Endothelial cell of umbilical vein (primary cell): ENCODE data around the gene SF3B1. TPM values are rescaled to one million over a fixed set of nuclear protein-coding genes. Genes with fewer than 3 reads are reported as not detected.

ENCODE experiments used
- BruUV-seq: library from RNA; stranded (reverse); fragments of 400-500 nt; replicated peaks from 2 replicates; lab custom pipeline; 2021; lab: Mats Ljungman, UMichigan
- CTCF ChIA-PET: fragments of 300-600, 350-600 bp; sonication (Branson Sonifier 250); formaldehyde crosslinking; loops from one replicate; lab custom pipeline; 2021; ENCODE audit warnings: antibody characterized with exemption, inconsistent platforms; lab: Charles Lee
- POLR2A ChIA-PET: fragments of 300-600, 350-600 bp; sonication (Branson Sonifier 250); formaldehyde crosslinking; loops from one replicate; lab custom pipeline; 2021; ENCODE audit warnings: antibody characterized with exemption, inconsistent platforms; lab: Charles Lee
- DNase-seq: peaks from one replicate; pipeline ENCODE4 v3.0.0-alpha.2; 2011; ENCODE audit warnings: low read depth, low spot score
- FAIRE-seq: peaks from 2 replicates; lab custom pipeline; 2011; peaks lifted over from hg19 to GRCh38; lab: Jason Lieb, UNC
- H2AFZ ChIP-seq: 2 replicates; pipeline ENCODE4 v1.6.0; 2012; ENCODE audit warnings: low read depth, low read length, control low read depth, inconsistent platforms
- H3K27ac ChIP-seq: 2 replicates; pipeline ENCODE4 v1.5.1; 2011; ENCODE audit warnings: low read depth, mild to moderate bottlenecking, control low read depth, low read length, moderate library complexity; ENCODE audit not compliant: insufficient read depth
- H3K27me3 ChIP-seq, 2 experiments: 2 replicates each; pipeline versions ENCODE4 v1.6.0 to v1.6.1; 2011; ENCODE audit warnings: low read length in 2 of 2, mixed read lengths in 1 of 2; ENCODE audit not compliant: control insufficient read depth in 2 of 2, insufficient read depth in 2 of 2
- H3K36me3 ChIP-seq, 2 experiments: 2 replicates in 1 of 2; 3 replicates in 1 of 2; pipeline ENCODE4 v1.5.1; 2011; ENCODE audit warnings: low read length in 2 of 2, mild to moderate bottlenecking in 1 of 2, moderate library complexity in 1 of 2; ENCODE audit not compliant: control insufficient read depth in 2 of 2, insufficient read depth in 2 of 2; ENCODE audit errors: extremely low read depth in 1 of 2
- H3K4me1 ChIP-seq: 3 replicates; pipeline ENCODE4 v1.5.1; 2011; ENCODE audit warnings: mild to moderate bottlenecking, low read length; ENCODE audit not compliant: control insufficient read depth, insufficient read depth; ENCODE audit errors: extremely low read depth
- H3K4me2 ChIP-seq: 2 replicates; pipeline ENCODE4 v1.6.1; 2011; ENCODE audit warnings: low read length, control low read depth, mixed read lengths; ENCODE audit not compliant: insufficient read depth
- H3K4me3 ChIP-seq, 3 experiments: fragments of 200-600 bp in 1 of 3; sonication (generic), shearing (Covaris generic) in 1 of 3; replicated peaks in 1 of 3; 2 replicates each; pipeline ENCODE4 v1.5.1; 2011 to 2016; ENCODE audit warnings: control low read depth in 3 of 3, low read length in 3 of 3, mild to moderate bottlenecking in 2 of 3, inconsistent platforms in 1 of 3, low read depth in 1 of 3, moderate library complexity in 1 of 3; ENCODE audit not compliant: insufficient read depth in 1 of 3
- H3K79me2 ChIP-seq: 2 replicates; pipeline ENCODE4 v1.6.0; 2012; ENCODE audit warnings: low read length, inconsistent platforms; ENCODE audit not compliant: control insufficient read depth, insufficient read depth
- H3K9ac ChIP-seq: replicated peaks from 2 replicates; pipeline ENCODE3; 2011; ENCODE audit warnings: low read length, control low read depth; ENCODE audit not compliant: insufficient read depth; ENCODE audit errors: extremely low read depth
- H3K9me1 ChIP-seq: replicated peaks from 3 replicates; pipeline ENCODE4 v1.6.0; 2011; ENCODE audit warnings: mild to moderate bottlenecking, low read length; ENCODE audit not compliant: control insufficient read depth, insufficient read depth; ENCODE audit errors: extremely low read depth
- H3K9me3 ChIP-seq: replicated peaks from 2 replicates; pipeline ENCODE4 v1.5.1; 2012; ENCODE audit warnings: low read length, inconsistent platforms; ENCODE audit not compliant: control insufficient read depth, insufficient read depth
- H4K20me1 ChIP-seq: replicated peaks from 2 replicates; pipeline ENCODE3; 2011; ENCODE audit warnings: mild to moderate bottlenecking, low read length; ENCODE audit not compliant: control insufficient read depth, insufficient read depth; ENCODE audit errors: extremely low read depth
- EZH2 ChIP-seq: IDR thresholded peaks from 2 replicates; pipeline ENCODE4 v1.6.1; 2012; ENCODE audit warnings: borderline replicate concordance, low read depth, mild to moderate bottlenecking, moderate library complexity, low read length, inconsistent platforms; ENCODE audit not compliant: severe bottlenecking
- FOS ChIP-seq: IDR thresholded peaks from 2 replicates; pipeline ENCODE4 v1.6.1; 2011; ENCODE audit warnings: mild to moderate bottlenecking, low read length, moderate library complexity, borderline replicate concordance; ENCODE audit not compliant: insufficient read depth
- GATA2 ChIP-seq: IDR thresholded peaks from 2 replicates; pipeline ENCODE4 v1.7.0; 2011; ENCODE audit warnings: low read depth, mild to moderate bottlenecking, moderate library complexity, mixed read lengths, low read length; ENCODE audit not compliant: insufficient read length, insufficient read depth
- JUN ChIP-seq: IDR thresholded peaks from 2 replicates; pipeline ENCODE4 v1.6.1; 2011; ENCODE audit warnings: borderline replicate concordance, low read depth; ENCODE audit not compliant: insufficient read length, insufficient read depth
- MYC ChIP-seq: IDR thresholded peaks from one replicate; pipeline ENCODE4 v1.6.1; 2011; ENCODE audit warnings: mild to moderate bottlenecking, low read depth, low read length
- POLR2A ChIP-seq: IDR thresholded peaks from 2 replicates; pipeline ENCODE4 v1.6.1; 2012; ENCODE audit warnings: low read depth, mild to moderate bottlenecking, control low read depth, low read length
- POLR2AphosphoS5 ChIP-seq: IDR thresholded peaks from 2 replicates; pipeline ENCODE4 v1.6.1; 2012; ENCODE audit warnings: low read depth, mild to moderate bottlenecking, control low read depth, low read length, moderate library complexity; ENCODE audit not compliant: insufficient read depth
- dilution Hi-C: fragments of 300-500 bp; cut with MboI; formaldehyde crosslinking; loops from one replicate; pipeline ENCODE4 v1.15.0; 2019; ENCODE audit warnings: low sequenced_read_pairs; ENCODE audit not compliant: extremely low pct_ligation_motif_present
- intact Hi-C: fragments of 100-400 bp; cut with micrococcal nuclease; formaldehyde crosslinking; loops from one replicate; pipeline ENCODE4 v1.10.0; 2022
- polyA plus RNA-seq, 4 experiments: library from polyadenylated mRNA; depleted of rRNA in 3 of 4; stranded (reverse) in 3 of 4; unstranded in 1 of 4; fragments of >200 nt; gene quantifications; 2 replicates each; pipeline versions ENCODE4 v1.2.1 to v1.2.3, GENCODE V29; 2011 to 2012; ENCODE audit warnings: missing spikeins in 1 of 4
- total RNA-seq: library from RNA; stranded (reverse); gene quantifications from 2 replicates; pipeline ENCODE4 v1.2.3, GENCODE V29; 2021
- TF ChIP-seq, protein P1 (sequence below), 2 donors: IDR thresholded peaks; 1 replicate in 1 of 2; 2 replicates in 1 of 2; pipeline ENCODE4 v1.5.1; 2011; ENCODE audit warnings: low read length in 2 of 2, mild to moderate bottlenecking in 2 of 2, moderate library complexity in 2 of 2, control low read depth in 1 of 2, inconsistent platforms in 1 of 2, low read depth in 1 of 2; ENCODE audit not compliant: insufficient read depth in 1 of 2; ENCODE audit errors: extremely low read depth in 1 of 2
- TF ChIP-seq, protein P2 (sequence below): IDR thresholded peaks from 2 replicates; pipeline ENCODE4 v1.6.1; 2011; ENCODE audit not compliant: insufficient read depth, insufficient read length

Gene SF3B1
- total and polyA plus RNA-seq, 2 donors (not counting 3 experiments of a cell fraction or from before 2014, with no cell fraction given), result 234 to 321 TPM

DNA sequence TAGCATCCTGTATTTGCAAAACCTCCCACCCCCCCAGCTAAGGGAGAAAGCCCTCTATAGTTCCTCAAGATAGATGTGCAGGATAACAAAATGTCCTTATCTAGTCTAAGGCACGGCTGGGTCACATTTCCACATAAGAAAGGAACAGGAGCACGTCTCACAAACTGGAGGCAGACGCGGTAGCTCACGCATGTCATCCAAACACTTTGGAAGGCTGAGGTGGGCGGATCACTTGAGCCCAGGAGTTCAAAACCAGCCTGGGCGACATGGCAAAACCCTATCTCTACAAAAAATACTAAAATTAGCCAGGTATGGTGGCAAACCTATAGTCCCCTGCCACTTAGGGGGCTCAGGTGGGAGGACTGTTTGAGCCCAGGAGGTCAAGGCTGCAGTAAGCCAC, 9.3 kb downstream of the SF3B1 start:
- POLR2A ChIA-PET, result interaction anchor here (0.6 to 0.8 kb wide), 2 partner anchors 10 to 41 kb away, joined by 3 to 4 read pairs; partner anchors contain the start of gene SF3B1

DNA sequence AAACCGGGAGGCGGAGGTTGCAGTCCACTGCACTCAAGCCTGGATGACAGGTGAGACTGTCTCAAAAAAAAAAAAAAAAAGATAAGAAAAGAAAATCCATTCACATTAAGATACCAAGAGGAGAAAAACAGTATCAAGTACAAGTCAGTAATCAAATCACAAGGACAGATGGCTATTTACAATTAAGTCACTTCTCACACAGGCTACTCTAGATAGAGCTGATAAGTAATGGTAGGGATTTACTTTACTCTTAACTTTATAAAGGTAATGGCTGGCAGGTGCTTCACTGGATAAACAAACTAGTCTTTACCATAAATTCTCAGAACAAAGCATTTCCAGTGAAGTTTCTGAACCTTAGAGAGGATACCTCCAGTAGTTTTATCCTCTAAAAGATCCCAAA, 11.5 kb downstream of the SF3B1 start:
- no peak overlapping the region for H3K4me3 ChIP-seq
- no peak overlapping the region for H3K9ac ChIP-seq
- H3K27me3 ChIP-seq, result no peaks in the 10 kb centered on the region
- DNase-seq (no peak), FAIRE-seq (no peak)
- H3K4me1 ChIP-seq, result no peaks in the 10 kb centered on the region
- peaks cover 28% of the 10 kb centered on the region for H4K20me1 ChIP-seq
- CTCF ChIA-PET, result no interaction called here
- H3K27ac ChIP-seq, result no peak overlapping the region
- BruUV-seq, result no TSS peak
- no peak overlapping the region for H3K4me2 ChIP-seq
- H3K9me1 ChIP-seq, result peaks cover 3% of the 10 kb centered on the region
- dilution Hi-C loops, result no loop called here
- intact Hi-C loops, result no loop called here
- H3K79me2 ChIP-seq, result peaks cover 82% of the 10 kb centered on the region
- H2AFZ ChIP-seq, result no peak overlapping the region
- H3K36me3 ChIP-seq, result peaks cover 8 to 19% of the 10 kb centered on the region in 2 experiments
- TF ChIP-seq GATA2 (no peak), MYC (no peak), FOS (no peak), JUN (no peak), POLR2A (no peak), EZH2 (no peak), POLR2AphosphoS5 (no peak)
- TF ChIP-seq, protein P1, sequence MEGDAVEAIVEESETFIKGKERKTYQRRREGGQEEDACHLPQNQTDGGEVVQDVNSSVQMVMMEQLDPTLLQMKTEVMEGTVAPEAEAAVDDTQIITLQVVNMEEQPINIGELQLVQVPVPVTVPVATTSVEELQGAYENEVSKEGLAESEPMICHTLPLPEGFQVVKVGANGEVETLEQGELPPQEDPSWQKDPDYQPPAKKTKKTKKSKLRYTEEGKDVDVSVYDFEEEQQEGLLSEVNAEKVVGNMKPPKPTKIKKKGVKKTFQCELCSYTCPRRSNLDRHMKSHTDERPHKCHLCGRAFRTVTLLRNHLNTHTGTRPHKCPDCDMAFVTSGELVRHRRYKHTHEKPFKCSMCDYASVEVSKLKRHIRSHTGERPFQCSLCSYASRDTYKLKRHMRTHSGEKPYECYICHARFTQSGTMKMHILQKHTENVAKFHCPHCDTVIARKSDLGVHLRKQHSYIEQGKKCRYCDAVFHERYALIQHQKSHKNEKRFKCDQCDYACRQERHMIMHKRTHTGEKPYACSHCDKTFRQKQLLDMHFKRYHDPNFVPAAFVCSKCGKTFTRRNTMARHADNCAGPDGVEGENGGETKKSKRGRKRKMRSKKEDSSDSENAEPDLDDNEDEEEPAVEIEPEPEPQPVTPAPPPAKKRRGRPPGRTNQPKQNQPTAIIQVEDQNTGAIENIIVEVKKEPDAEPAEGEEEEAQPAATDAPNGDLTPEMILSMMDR (IDR thresholded peaks at IDR 0.05; ENCODE audit: extremely low read depth in 1 of 2, insufficient read depth in 1 of 2, low read depth in 1 of 2, low read length in 2 of 2), result no peak
- TF ChIP-seq, protein P2, sequence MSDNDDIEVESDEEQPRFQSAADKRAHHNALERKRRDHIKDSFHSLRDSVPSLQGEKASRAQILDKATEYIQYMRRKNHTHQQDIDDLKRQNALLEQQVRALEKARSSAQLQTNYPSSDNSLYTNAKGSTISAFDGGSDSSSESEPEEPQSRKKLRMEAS, result no peak
- no peaks in the 10 kb centered on the region for H3K9me3 ChIP-seq
- POLR2A ChIA-PET, result no interaction called here

More for the DNA sequence above, 9.3 kb downstream of the SF3B1 start:
- Histone ChIP-seq H3K27ac (no peak overlapping the region), H4K20me1 (peaks cover 38% of the 10 kb centered on the region), H3K4me2 (no peak overlapping the region), H3K27me3 (no peaks in the 10 kb centered on the region), H3K9me1 (peaks cover 3% of the 10 kb centered on the region), H2AFZ (no peak overlapping the region), H3K4me1 (no peaks in the 10 kb centered on the region), H3K36me3 (peaks cover 7 to 12% of the 10 kb centered on the region in 2 experiments), H3K9ac (no peak overlapping the region), H3K79me2 (peaks cover 95% of the 10 kb centered on the region), H3K4me3 (no peak overlapping the region), H3K9me3 (no peaks in the 10 kb centered on the region)
- BruUV-seq, result no TSS peak
- TF ChIP-seq EZH2 (no peak), POLR2A (no peak), GATA2 (no peak), JUN (no peak)
- TF ChIP-seq, protein P1 (IDR thresholded peaks at IDR 0.05; ENCODE audit: extremely low read depth in 1 of 2, insufficient read depth in 1 of 2, low read depth in 1 of 2, low read length in 2 of 2), result no peak
- CTCF ChIA-PET, result interaction anchor here (1.0 to 1.9 kb wide), 2 partner anchors 9 to 16 kb away, joined by 3 to 5 read pairs; partner anchors contain the start of gene SF3B1
- DNase-seq, result no peak
- intact Hi-C loops (no loop called here), dilution Hi-C loops (no loop called here)
- FAIRE-seq, result no peak
